ENCODE measurements around the gene MBNL1.

GRCh38 chr3:152232679-152233078 is 36.0 kb upstream of the MBNL1 start:
- TF ChIP-seq CTCF (IDR thresholded peaks at IDR 0.05) (no peak), POLR2A (IDR thresholded peaks at IDR 0.05) (no peak)

Measured in tibial nerve (tissue), 3 donors.